NOMO-1 (cell line): ENCODE measurements around the gene HERPUD2.
A peak's percentile ranks its signal among the peaks of the same experiment; 100 is the strongest.

Experiments
- DNase-seq, 2 experiments: peaks; one replicate each; lab custom pipeline; 2025; ENCODE audit not compliant: unreplicated experiment in 2 of 2; lab: John Stamatoyannopoulos, UW

Gene HERPUD2, protein sequence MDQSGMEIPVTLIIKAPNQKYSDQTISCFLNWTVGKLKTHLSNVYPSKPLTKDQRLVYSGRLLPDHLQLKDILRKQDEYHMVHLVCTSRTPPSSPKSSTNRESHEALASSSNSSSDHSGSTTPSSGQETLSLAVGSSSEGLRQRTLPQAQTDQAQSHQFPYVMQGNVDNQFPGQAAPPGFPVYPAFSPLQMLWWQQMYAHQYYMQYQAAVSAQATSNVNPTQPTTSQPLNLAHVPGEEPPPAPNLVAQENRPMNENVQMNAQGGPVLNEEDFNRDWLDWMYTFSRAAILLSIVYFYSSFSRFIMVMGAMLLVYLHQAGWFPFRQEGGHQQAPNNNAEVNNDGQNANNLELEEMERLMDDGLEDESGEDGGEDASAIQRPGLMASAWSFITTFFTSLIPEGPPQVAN

DNA sequence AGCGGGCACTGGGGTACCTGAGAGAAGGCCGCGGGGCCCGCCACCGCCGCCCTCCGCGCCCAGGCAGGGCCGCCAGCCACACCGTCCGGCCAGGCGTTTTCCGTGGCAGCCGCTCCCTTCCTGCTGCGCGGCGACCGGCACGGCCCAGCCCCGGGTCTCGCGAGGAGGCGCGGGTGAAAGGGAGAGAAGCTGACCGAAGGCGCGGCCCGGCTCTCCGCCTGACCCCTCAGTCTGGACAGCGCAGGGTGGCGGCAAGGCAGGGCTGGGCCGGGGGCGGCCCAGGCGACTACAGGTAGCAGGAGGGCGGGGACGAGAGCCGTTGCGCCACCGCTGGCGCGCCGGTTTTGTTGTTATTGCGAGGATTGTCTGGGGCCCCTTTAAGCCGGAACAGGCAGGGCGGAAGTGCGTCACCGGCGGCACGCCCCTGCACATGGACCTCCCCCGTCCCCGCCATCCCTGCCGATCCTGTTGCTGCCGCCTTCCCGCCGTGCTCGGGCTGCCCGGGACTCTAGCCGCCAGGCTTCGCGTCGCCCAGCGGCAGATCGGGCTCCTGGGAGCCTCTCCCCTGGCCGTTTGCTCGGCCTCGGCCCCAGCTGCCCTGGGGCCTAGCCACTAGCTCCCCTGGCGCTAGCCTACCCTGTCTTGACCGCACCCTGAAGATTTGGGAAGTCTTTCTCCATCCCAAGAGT lies at the start of gene HERPUD2:
HERPUD2 (minus strand) TSS at position 352 of the 689 bp plus-strand sequence. CDS start 805 bp downstream, outside the sequence.
- DNase-seq = peak; percentile 86 to 89

DNA sequence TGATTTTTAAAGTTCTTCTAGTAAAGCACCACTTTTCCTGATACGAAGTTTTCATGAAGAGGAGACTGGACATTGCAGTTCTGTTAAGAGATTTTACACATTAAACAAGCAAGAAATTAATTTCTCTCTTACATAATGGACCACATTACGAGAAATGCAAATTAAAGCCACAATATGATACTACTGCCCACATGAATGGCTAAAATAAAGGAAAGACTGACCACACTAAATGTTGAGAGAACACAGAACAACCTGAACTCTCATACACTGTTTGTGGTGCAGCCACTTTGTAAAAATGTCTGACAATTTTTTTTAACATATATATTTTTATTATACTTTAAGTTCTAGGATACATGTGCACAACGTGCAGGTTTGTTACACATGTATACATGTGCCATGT lies 44.0 kb upstream of the HERPUD2 start:
- DNase-seq = no peak

DNA sequence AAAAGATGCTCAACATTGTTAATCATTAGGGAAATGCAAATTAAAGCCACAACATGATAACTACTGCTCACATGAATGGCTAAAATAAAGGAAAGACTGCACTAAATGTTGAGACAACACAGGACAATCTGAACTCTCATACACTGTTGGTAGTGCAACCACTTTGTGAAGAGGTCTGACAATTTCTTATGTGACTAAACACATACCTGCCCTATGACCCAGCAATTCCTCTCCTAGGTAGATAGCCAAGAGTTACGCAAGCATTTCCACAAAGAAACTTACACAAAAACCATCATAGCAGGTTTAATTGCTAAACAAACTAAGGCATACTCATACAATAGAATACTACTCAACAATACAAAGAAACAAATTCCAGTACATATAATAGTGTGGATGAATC lies 41.8 kb upstream of the HERPUD2 start:
- no peak for DNase-seq

DNA sequence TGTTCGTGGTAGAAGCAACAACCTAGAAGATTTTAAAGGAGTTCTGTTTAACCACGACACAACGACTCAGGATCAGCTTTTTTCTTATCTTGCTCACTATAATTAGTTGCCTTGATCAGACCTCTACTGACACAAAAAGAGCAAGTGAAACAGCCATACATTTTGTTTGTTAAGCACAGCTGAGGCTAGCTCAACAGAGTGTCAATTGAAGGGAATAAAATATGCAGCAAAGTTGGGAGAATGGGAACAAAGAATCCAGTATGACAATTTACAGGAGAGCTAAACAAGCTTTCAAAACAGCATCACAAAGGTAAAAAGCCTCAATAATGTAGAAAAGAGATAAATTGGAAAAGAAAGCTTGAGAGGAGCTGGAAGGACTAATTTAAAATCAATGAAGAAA lies 40.5 kb upstream of the HERPUD2 start:
- no peak for DNase-seq

DNA sequence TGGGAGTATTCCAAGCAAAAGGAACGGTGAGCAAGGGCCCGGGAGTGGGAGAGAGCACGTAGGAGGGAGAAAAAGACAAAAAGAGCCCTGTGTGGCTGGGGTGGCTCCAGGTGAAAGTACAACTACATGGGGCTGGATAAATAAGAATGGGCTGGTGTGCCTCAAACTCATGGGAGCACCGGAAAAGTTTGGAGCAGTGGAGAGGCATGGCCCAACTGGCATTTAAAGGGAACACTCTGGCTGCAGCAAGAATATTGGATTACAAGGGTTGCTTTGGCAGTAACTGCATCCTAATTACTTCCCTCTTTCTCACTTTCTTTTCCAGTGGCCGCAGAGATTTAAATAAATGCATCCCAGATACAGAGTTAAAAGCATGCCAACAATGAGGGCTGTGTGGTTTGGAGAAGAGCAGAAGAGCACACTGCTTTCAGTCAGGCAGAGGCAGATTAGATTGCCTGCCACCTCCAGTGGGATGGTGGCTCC lies 39.1 kb upstream of the HERPUD2 start:
- DNase-seq = no peak

DNA sequence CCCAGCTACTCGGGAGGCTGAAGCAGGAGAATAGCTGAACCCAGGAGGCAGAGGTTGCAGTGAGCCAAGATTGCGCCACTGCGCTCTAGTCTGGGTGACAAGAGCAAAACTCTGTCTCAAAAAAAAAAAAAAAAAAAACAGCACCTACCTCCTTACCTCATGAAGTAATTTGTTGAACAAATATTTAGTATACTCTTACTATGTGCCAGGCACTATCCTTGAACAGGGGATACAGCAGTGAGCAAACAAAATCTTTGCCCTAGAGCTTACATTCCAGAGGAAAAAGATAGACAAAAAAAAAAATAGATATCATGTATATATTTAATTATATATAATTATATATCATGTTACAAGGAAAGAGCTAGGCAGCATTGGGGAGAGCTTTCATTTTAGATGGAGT lies 36.4 kb upstream of the HERPUD2 start:
- DNase-seq = no peak

DNA sequence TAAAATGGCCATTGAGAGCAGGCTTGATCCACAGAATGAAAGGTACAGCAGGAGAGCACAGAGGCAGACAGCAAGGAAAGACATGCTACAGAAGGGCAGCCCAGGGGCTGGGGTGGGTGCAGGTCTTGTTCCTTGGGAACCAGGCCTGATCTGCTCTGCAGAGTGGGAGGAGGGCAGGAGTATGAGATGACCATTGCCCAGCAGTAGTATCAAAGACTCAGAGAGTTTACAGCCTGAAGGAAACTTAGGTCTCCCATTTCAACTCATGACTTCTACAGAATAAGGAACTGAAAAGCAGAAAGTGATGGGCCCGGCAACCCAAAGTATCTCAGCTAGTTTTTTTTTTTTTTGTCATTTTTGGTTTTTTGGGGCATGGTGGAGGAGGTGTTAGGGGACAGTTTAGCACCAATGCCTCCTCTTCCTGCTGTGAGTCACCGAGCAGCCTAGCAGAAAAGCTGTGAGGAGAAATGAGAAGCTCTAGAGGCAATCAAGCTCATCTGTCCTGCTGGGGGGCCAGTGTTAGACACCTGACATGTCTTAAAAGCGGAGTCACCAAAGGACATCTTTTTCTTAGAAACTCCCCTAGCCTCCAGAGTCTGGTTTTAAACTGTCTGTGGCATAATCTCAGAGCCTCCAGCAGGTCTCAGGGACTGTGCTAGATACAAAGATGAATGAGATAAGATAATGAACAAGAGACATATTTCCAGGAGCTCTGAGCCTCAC lies 34.3 kb upstream of the HERPUD2 start:
- DNase-seq = peak; percentile 37 to 71

DNA sequence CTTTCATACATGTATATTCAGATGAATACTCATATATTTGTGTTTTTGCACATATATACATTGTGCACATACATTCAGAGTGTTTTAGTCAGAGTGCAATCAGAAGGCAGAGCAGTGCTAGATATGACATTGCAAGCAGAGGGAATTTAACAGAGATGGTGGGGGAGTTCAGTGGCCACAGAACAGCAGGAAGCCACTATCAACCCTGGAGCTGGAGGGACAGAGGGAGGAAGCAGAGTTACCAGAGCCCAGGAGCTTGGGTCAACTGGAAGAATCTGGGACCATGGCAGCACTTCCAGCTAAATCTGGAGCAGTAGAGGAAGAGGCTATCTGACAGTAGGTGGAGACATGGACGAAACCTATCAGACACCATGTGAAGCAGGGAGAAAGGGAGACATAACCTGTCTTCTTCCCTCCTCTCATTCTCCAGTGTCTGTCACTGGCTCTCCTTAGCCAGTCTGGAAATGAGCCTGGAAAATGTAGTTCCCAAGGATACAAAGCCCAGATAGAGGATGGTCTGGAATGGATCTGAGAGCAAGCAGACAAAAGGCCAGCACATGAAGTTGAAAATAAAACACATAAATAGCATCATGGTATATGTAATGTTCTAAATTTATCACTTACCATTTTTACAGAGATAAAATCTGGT lies 33.6 kb upstream of the HERPUD2 start:
- no peak for DNase-seq

DNA sequence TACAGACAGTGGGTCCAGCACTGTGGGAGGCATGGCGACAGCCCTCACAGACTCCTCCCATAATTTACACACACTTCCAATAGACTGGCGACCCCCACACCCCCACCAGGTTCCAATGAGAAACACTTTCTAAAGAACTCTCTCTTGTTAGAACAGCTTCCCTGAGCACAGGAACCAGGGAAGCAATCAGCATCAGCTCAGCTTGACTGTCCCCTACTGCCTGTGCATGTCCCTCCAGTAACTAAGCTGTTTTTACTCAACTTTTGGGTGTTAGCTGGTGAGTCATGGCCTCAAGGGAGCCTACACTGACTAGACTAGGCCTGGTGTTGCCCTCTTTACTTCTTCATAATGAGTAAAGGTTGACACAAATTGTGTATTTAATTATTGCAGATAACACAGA lies 32.6 kb upstream of the HERPUD2 start:
- no peak for DNase-seq

DNA sequence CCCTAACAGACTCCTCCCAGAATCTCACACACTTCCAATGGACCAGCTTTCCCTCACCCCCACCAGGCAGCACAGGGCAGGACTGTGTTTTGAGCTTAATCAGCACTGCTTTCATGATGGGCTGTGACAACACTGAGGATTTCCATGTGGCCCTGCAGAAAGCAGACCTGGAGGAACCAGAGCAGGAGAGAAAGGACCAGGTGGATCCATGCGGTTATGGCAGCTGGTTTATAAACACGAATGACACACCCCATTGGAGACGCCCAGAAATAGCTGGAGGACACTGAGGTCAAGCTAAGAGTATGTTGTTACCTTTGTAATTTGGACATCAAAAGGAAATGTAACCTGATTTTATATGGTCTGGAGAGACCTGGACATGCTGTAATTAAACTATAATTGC lies 31.7 kb upstream of the HERPUD2 start:
- no peak for DNase-seq

DNA sequence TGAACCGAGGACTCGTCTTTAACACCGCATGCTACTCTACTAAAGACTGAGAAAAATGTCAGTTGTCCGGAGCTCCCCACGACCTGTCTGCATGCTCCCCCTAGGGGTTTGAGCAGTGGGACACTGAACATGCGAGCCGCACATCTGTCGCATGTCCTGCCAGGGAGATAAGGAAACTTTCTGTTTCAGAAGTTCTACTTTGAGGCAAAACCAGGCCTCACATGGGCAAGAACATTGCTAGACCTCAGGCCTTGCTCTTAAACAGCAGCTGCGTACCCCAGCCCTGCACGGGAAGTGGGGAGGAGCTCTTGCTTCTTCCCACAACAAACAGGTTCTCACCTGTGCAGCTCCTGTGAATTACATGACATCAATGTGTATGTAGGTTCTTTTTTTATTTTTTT lies 30.3 kb upstream of the HERPUD2 start:
- DNase-seq = no peak

DNA sequence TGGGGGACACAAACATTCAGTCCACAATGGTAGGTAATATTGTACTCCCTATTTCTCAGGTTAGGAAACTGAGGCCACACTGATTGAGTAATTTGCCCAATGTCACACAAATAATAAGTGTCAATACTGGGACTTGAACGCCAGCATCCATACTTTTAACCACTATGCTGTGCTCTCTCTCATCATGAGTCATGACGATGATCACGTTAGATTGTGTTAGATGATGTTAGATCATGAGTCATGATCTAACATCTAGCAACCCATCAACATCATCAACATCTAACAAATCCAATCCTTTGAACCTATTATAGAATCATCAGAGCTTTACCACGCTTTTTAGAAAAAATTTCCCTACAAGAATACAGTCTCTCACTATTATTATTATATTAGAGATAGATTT lies 28.1 kb upstream of the HERPUD2 start:
- no peak for DNase-seq

DNA sequence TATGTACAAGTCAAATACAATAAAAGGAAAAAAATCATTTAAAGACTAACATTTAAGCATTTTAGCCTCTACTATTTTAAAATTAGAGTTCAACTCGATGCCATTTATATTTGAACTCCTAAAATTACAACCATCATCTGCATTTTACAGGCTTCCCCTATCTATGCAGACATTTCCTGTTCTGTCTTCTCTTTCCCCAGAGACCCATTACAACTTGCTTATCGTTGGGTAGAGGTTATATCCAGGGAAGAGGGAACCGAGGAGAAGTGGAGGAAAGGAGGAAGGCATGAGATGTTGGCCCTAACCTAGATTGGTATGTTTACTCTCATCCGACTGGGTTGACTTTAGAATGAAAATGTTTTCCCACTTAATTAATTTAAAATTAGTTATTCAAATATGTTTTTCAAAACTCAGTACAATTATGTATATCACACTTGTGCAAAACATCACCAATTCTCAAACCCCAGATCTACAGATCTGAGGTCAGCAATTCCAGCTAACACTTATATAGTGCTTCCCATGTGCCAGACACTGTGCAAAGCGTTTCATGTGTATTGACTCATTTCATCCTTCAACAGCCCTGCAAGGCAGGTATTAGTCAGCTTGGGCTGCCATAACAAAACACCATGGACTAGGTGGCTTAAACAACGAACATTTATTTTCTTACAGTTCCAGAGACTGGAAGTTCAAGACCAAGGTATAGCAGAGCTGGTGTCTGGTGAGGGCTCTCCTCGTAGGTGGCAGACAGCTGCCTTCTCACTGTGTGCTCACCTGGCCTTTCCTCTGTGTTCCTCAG lies 27.3 kb upstream of the HERPUD2 start:
- no peak for DNase-seq

DNA sequence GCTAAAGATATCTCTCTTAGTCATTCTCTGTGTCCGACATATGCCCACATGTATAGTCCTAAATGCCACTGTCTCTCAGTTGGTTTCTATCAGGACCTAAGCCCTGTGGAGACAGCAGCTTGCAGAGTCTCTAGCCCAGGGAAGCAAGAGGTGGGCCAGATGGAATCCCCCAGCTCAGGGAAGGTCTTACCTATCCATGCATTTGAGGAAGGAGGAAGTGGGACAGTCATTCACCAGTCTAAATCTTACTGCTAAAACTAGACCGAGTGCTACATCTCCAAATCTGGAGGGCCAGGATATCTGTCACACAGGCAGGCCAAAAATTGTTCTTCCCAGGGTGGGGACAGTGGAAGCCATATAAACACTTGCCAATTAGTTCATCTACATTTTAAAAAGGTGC lies 26.4 kb upstream of the HERPUD2 start:
- DNase-seq = no peak

DNA sequence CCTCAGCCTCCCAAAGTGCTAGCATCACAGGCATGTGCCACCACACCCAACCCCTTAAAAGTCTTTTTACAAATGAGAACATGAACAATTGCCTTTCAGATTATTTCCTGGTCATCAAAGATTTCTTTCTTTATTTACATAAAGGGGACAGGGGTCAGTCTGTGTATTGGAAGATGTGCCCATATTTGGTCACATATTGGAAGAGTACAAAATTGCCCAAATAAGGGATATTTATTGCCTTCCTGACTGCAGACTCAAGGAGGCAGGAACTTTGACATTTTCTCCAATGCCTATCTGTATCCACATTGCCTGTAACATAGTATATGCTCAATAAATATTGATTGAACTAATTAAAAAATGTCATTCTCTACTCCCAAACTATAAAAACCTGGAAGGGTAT lies 25.9 kb upstream of the HERPUD2 start:
- no peak for DNase-seq

DNA sequence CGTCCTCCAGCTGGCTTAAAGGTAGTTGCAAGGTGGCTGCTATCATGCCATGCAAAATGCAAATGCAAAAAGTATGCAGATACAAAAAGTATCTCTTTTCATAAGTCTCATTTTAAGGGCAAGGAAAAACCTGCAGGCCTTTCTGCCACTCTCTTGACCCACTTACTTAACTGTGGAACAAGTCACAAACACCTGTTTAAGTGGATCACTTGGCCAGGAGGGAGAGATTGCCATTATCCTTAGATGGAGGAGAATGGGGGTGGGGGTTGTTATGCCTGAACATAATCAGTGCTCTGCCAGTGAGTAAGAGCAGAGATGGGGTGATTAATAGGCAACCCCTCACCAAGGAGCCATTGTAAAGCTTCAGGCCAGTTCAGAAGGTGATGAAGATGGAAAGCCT lies 25.1 kb upstream of the HERPUD2 start:
- no peak for DNase-seq

DNA sequence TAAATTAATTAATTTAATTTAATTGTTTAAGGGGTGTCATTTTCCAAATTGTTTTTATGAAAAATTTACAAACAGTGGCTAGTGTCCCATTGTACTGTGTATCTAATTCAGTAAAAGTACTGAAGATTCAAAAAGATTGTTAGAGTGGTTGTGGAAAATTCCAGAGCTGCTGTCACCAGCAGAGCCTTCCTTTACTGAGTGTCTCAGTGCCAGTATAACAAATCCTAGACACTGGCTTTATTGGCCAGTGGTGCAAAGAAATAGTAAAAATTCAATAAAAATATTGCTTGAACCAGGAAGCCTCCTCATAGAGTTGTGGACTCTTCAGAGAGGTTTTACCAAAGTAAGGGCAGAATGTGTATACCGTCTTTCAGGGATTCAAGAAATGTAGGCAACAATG lies 23.1 kb upstream of the HERPUD2 start:
- DNase-seq = no peak

DNA sequence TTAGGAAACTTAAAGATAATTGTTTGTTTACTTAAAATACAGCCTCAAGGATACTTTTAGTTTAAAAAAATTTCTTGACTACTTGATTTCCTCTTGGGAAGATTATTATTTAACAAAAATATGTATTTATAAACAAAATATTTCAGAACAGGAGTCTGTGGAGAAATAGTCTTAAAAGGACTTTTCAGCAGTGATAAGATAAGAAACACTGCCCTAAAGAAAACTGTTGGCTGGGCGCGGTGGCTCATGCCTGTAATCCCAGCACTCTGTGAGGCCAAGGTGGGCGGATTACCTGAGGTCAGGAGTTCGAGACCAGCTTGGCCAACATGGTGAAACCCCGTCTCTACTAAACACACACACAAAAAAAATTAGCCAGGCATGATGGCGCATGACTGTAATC lies 22.6 kb upstream of the HERPUD2 start:
- no peak for DNase-seq

DNA sequence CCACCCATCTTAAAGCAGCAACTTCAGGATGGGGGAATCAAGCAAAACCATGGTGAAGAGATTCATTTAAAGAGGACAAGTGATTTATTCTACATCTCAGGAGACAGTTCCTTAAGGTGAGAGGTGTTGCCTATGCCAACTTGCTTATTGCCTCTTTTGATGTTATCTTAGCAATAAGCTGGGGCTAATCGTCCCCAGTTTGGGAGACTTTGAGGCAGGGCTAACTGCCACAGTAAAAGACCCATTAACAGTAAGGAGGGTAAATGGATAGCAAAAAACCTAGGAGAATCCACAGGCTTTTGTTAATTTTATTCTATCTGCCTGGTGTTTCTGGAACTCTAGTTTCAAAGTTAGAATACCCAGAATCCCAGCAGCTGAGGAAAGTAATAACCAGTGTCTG lies 22.1 kb upstream of the HERPUD2 start:
- DNase-seq = no peak
